SW480 (cell line): ENCODE results near the gene RRH.

Experiments
- DNase-seq: peaks from one replicate; pipeline ENCODE4 v3.0.0-alpha.2; 2016; ENCODE audit warnings: low spot score

The RRH gene

DNA sequence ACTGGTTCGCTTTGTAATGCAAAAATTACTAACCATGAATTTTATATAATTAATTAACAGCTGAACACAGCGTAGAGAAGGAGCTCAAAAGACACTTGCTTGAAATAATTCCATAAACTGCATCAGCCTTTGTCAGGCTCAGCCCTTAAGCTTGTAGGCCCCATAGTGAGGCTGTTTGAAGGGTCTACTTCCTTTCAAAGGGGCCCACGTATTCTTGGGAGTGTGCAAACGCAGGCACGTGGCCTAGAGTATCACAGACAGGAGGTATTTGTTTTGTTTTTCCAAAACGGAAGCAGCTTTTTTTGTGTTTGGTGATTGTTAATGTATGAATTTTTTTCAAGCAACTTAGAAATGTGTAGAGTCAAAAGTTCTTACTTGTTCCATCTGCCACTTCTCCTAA lies 59.3 kb downstream of the RRH start:
- DNase-seq = no peak

DNA sequence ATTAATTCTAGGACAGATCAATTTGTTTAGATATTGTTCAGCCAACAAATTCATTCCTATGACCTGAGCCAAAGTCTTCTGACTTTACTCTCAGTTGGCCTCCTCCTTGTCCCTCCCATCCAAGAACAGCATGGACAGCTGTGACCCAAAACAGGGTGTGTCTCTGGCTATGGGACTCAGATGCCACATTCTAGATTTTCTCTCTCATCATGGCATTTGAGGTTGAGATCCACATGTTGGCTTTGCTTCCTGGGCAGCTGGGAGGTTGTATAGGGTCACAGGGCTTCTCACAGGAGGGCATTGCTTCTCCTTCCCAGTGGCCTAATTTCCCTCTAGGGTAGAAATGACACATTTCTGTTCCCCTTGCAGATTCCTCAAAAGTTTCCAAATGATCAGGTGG lies 62.3 kb downstream of the RRH start:
- no peak for DNase-seq
